Activated T-cell treated with anti-CD3 and anti-CD28 coated beads for 24 hours (primary cell): ENCODE results near the gene DBNL.

Experiments used
- DNase-seq: peaks from one replicate; pipeline ENCODE4 v3.0.0-alpha.2; 2020; ENCODE audit warnings: low read depth

The DBNL gene

DNA sequence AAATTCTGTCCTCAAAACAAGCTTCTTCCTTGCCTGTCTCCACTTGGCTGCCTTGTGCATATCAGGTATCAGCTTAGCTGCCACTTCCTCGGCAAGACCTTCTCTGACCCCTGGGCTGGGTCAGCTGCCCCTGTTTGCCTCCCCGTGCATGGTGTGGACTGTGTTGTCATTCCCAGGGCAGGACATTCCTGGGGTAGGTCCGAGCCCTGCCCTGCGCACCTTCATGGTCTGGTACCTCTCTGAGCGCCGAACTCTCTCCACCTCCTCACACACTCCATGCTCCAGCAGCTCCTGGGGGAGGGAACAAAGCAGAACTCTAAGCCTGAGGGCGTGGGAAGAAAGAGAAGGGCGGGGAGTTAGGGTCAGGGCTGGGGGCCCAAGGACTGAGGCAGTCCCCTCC is 34.0 kb downstream of the DBNL start:
- no peak for DNase-seq

DNA sequence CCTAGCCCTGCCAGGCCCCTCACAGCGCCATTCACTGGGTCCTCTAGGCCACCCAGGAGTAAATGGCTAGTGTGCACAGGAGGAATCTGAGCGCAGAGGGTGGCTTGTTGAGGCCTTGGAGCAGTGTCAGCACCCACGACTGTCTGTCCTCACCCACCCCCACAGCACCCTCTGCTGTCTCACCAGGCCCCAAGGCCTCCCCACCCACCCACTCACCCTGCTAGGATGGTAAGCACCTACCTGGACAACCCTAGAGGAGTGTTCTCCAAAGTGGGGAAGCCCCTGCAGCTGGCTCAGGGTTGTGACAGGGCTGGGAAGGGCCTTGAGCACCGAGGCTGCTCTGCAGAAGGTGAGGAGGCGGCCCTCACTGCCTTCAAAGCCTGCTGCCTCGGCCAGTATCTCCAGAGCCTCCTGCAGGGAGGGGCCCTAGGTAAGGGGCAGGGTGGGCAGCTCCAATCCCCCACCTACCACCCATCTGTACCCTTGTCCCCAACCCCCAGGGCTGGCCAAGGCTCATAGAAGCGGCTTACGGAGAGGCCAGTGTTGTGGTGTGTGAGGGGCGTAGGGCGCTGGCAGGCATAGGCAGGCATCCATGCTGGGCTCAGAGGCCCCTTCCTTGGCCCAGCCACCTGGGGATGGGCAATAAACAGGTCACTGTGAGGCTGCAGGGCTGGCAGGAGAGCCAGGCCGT is 35.0 kb downstream of the DBNL start:
- DNase-seq: no peak

DNA sequence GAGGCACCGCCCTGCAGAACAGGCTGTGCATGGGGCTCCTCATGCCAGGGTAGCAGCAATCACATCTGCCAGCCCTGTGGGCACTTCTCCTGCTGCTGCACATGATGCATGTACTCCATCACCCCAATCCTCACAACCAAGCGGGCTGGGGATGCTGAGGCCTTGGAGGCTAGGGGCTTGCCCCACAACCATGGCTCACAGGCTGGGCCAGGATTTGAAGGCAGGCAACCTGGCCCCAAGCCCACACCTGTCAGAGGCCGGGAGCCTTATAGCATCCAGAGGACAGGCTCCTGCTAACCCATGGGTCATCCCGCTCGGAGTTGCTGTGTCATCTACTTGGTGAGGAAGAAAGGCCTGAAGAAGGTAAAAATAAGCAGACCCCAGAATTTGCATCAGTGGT is 35.6 kb downstream of the DBNL start:
- DNase-seq: no peak

DNA sequence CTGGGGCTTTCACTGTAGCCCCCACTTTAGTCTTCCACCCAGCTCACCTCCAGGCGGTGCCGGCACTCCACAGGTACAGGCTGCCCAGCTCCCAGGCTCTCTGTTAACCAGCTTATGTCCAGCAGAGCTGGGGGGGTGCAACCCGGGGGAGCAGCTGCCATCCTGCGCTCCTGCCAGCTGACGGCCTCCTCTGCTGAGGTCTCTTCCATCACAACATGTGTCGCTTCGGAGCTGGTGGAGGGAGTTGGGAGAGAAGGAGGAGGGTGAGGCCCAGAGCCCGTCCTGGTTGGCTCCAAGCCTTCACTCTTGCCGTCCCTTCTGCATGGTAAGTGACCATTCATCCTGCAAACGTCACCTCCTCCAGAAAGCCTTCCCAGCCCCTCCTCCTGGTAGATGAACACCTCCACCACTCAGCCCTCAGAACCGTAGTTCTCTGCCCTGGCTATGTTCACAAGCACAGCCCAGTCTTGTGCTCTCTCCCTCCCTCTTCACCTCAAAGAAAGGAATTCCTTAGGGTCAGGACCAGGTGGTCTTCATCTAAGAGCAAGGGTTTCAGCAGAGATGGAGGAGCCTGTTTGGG is 36.3 kb downstream of the DBNL start:
- DNase-seq: no peak

DNA sequence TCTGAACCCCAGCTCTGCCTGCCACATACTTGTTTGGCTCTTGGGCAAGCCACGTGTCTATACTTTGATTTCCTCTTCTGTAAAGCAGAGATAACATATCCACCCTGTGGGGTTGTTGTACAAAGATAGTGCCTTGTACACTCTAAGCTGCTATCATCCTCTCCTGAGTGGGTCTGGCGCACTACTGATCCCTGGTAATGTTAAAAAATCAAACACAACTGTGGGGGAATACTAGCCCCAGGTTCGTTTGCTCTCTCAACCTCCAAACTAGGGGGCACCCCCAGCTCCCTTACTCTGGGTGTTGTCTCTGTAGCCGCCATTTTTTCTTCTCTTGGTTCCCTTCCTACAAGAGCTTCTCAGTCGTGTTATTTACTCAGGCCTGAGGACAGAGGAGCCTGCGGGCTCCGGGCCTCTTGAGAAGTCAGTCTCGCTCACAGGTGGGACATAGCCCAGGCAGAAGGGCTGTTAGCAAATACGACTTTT is 36.8 kb downstream of the DBNL start:
- no peak for DNase-seq

DNA sequence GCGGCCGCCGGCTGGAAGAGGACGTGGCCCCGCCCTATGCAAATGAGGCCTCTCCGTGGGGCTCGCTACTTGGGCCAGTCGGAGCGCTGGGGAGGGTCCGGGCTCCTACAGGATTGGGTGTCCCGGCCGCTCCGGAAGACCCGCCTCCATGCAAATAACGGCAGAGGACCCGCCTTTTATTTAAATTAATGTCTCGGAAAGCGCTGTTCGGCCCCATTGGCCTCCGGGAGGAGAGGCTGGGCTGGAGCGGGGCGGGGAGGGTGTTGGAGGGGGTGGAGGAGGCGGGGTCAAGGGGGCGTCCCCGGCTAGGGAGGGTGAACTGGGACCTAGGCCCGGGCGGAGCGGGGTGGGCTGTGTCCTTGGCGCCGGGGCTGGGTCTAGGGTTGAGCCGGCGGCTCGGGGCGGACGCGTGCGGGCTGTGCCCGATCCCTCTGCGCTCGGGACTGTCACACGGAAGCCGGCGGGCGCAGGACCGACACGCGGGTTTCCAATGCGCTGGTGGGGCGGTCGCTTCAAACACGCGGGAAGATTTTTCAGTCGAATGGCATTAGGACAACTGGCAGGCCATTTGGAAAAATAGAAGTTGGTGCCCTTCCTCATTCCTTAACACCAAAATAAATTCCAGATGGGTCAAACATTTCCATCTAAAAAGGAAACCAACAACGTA is 38.2 kb downstream of the DBNL start:
- peak; percentile 96 for DNase-seq

DNA sequence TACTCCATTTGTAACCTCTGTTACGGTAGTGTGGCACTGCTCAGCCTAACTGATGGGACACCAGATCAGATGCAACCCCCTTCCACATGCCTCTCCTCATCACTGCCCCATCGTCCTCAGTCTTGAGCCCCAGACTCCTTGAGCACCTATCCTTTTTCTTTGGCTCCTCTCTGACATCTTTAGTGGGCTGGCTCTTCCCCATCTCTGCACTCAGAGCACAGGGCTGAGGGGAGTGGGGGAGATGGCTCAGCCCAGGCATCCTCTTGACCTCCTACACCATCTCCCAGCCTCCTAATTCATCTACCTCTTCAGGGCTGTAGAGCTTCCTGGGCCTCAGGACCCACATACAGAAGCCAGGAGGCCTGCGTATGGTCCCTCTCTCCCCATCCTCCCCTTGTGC is 39.3 kb downstream of the DBNL start:
- no peak for DNase-seq

DNA sequence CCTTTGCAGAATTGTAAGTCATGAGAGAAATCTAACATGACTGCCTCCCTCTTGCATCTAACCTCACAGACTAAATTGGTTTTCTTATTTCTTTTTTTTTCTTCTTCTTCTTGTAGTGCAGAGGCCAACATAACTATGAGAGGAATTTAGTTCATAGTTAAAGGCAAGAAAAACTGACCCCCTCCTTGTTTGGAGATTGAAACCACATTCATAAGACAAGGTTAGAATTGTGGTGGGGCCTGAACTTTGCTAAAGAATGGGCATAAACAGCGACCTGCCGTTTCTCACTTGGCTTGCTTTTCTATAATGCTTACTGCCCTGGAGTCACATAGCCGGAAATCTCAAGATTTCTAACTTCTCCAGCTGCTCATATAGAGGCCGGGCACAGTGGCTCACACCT is 40.2 kb downstream of the DBNL start:
- no peak for DNase-seq

DNA sequence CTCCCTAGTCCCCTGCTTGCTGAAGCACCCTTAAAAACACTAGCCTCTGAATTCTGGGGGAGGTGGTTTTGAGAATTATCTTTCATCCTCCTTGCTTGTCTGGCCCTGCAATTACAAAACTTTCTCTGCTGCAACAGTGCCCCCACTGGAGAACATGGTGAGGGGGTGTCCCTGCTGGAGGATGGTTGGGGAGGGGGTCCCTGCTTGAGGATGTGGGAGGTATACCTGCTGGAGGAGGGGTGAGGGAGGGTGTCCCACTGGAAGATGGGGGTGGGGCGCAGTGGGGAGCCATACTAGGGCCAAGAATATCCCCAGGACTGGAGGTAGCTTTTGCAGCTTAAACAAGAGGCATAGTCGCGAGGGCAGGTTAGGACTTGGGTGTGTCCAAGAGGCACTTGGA is 41.0 kb downstream of the DBNL start:
- no peak for DNase-seq

DNA sequence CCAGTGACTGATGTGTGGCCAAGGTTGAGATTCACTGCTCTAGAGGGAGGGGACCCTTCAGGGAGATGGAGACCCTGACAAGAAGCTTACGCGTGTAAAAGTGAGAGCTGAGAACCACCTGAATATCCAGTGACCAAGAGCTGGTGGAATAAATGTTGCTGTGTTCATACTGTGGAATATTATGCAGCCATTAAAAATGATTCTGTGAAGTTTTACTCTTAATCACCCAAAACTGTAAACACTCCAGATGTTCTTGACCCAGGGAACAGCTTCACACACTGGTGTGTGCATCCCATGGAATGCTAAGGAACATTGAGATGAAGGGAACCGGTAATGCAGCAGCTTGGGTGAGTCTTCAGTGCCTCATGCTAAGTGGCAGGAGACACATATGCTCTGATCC is 42.1 kb downstream of the DBNL start:
- DNase-seq: no peak

DNA sequence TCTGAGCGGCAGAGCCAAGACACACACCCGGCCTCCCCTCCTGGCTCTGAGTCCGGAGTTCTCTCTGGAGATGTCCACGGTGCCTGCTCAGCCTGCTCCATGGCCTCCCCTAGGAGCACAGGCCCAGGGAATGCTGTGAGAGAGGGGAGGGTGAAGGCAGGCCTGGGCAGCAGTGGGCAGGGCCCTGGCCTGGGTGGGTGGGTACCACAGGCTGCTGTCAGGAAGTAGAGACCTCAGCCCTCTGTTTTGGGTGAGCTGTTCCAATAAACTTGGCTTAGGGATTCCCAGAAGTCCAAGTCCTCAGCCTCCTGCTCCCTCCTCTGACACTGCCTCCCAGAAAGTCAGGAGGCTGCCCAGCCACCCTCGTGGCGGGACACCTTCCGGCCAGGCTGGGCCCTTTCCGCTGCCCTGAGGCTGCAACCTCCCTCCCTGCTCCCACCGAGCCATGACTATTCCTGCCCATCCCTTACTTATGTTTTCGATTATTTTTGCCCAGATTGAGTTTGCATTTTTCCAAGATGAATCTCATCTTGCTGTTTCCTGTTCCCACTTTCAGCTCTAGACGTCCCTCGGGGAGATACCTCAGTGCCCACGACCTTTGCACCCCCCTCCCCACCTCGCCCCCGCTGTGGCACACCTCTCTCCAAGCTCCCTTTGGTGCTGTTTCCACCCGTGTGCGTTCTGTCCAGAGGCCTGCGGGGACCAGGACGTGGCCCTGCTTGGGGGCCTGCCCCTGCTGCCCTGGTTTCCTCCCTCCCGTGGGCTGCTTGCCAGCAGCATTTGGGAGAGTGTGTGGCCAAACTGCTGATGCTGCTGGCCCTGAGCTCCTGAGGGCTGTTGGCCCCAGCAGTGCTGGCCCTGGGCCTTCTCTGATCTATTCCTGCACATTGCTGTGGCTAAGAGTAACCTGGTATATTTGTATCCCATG is 43.7 kb downstream of the DBNL start:
- no peak for DNase-seq

DNA sequence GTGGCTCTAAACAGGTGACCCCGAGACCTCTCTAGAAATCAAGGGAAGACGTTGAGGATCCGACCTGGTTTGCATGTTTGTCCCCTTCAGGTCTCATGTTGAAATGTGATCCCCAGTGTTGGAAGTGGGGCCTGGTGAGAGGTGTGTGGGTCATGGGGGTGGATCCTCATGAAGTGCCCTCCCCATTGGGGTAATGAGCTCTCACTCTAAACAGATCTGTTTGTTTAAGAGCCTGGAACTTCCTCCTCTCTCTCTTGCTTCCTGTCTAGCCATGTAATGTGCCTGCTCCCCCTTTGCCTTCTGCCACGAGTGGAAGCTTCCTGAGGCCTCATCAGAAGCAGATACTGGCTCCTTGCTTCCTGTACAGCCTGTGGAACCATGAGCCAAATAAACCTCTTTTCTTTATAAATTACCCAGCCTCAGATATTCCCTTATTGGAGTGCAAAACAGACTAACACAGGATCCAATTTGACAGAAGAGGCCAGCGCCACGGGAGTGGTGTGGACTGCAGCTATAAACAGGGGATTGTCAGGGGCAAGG is 48.7 kb downstream of the DBNL start:
- no peak for DNase-seq

DNA sequence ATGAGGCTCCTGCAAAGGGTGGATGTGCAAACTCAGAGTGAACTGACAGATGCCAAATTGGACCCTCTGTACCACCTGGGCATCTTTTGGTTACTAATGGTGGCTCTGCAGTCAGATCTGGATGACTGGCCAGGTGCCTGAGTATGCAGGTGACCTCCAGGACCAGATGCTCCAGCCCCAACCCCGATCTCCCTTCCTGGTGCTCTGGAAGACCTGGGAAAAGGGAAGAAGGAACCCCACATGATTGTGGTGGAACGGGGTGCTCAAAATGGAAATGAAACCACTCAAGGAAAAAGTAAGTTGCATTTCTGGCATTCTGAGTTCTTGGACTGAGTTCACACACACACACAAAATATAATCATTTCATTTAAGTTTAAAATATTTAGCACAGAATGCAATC is 49.9 kb downstream of the DBNL start:
- no peak for DNase-seq

DNA sequence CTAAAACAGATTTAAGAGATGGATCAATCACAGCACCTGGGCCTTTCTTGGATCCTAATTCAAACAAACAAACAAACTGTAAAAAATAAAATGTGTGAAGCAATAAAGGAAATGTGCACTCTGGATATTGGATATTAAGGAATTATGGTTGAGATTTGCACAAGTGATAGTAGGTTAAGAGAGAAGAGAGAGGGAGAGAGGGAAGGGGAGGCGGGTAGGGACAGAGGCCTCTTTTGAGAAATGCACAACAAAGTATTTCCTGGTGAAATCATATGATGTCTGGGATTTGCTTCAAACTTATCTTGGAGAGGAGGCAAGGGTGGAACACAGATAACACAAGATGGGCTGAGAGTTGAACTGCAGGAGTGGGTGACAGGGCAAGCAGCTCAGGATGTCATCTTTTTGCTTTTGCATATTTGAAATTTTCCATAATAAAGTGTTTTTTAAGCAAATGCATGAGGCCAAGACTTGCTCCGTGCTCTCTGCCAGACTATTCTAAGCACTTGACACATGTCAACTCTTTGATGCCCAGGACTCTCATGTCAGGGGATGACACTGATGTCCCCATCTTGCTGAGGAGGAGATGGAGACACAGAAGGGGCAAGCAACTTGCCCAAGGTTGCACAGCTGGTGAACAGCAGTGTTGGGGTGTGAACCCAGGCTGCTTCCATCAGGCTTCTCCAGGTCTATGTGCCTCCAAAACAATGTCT is 50.5 kb downstream of the DBNL start:
- DNase-seq: no peak

DNA sequence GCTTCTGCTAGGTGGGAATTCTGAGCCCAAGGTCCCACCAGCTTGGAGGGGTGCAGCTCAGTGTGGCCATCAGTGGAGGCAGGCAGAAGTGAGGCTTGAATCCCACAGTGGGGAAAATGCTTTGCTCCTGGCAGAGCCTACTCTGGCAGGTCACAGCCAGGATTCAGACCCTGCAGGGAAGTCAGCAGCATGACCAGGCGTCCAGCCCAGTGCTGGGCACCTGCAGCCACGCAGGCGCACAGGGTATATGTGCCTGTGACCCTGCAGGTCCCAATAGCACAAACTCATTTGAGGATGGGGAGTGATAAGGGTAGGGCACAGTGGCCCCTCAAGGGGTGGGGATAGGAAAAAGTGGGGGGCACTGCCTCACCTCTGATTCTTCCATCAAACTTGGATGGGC is 51.3 kb downstream of the DBNL start:
- DNase-seq: no peak

DNA sequence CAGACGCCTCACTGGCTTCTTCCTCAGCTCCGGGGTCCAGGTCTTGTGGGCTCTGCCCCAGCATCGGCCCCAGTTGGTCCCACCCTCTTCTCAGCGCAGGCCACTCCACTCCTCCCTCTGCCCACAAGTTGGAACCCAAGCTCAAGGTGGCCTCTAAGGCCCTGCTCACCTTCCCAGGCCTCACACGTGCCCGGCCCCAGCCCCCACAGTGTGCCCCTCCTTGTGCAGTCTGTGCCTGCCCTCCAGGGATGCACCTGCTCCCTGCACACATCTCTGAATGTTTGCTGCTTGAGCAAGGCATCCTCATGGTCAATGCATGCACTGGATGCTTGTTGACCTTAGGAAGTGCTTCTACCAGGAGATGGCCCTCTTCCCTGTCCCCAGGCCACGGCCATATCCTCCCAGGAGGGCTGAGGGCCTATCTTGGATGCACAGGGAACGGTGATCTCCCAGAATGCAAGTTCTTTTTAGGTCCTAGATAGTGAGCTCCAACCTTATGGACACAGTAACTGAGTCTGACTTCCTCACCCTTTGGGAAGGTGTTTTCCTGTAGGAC is 51.9 kb downstream of the DBNL start:
- no peak for DNase-seq

DNA sequence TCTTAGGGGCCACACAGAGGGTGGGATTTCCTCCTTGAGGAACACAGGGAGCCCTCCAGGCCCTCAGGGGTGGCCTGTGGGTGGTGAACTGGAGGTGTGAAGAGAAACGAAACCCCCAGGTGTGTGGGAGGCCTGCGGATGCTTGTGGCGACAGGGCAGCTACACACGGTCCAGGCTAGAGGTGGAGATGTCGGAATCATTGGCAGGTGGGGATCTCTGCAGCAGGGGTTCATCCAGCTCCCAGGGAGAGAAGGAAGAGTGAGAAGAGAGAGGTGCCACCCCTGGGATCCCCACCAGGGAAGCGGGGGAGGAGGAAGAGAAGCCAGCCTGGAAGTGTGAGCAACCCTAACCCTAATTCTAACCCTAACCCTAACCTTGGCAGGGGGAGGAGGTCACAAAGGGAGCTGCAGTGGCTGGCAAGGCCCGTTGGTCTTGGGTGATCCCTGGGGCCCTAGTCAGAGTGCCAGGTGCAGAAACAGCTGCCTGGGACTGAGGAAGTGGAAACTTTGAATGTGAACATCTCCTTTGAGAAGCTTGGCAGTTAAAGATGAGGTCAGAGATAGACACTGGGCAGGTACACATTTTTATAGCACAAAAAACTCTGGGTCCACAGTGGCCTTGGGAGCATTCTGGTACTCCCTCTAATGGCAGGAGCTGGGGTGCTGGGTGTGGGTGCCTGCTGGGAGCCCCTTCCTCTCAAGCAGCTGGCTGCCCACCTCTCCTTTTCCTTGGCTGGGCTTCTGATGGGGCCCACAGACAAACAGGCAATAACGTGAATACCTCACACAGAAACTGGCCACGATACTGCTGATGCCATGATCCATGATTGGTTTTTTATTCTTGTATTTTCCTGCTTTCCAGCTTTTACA is 52.8 kb downstream of the DBNL start:
- DNase-seq: no peak

DNA sequence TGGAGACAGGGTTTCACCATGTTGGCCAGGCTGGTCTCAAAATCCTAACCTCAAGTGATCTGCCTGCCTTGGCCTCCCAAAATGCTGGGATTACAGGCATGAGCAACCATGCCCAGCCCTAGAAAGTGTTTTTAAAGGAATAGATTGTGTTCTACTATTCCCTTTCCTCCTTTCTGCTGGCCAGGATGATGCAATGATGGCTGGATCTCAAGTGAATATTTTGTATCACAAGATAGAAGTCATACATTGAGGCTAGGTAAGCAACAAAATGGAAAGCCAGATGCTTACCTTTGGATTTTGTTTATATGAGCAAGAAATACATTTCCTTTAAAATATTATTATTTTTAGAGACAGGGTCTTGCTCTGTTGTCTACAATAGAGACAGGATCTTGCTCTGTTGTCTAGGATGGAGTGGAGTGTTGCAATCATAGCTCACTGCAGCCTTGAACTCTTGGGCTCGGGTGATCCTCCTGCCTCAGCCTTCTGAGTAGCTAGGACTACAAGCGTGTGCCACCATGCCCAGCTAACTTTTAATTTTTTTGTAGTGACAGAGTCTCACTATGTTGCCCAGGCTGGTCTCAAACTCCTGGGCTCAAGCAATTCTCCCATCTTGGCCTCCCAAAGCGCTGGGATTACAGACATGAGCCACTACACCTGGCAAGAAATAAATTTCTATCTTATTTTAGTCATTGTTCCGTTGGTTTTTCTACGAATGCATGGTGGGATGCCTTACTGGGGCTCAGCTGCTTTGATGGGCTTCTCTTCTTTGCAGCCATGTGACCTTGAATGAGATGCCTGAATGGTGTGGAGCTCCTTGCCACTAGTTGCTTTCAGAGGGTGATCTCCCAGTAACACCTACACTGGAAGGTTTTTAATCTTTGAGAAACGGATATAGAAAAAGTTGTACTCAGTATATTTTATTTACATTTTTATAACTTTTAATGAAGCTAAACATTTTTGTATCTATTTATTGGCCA is 53.9 kb downstream of the DBNL start:
- no peak for DNase-seq

DNA sequence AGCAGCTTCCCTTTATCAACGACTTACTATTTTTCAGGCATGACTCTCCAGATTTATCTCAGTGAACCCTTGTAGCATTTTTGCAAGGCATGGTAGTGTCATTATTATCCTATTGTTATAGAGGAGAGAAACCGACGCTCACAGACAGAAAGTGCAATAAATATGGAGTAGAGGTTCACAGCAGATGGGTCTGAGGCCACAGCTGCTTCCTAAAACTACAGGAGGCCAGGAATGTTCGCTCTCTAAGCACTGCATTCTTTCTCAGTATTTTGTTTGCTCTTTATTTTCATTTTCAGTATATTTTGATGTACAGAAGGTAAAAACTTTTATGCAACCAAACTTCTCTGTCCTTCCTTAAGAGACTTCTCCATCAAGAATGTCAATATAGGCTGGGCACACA is 55.2 kb downstream of the DBNL start:
- no peak for DNase-seq
